CD4-positive, alpha-beta T cell treated with Interleukin-15 for 1 hour (primary cell): Measurements from ENCODE around the gene BRME1.
"Not testable (repeated sequence)": the region's sequence is repeated elsewhere in the genome, so short reads cannot be mapped to it uniquely, and the experiment has no call there.

Experiments
- DNase-seq: peaks from one replicate; pipeline ENCODE4 v3.0.0-alpha.2; 2020

BRME1 gene

GRCh38 chr19:13864667-13865570 is 41.0 kb downstream of the BRME1 start:
- DNase-seq, result no peak

- DNase-seq, result no peak
Observed at GRCh38 chr19:13864046-13864666, 41.8 kb downstream of the BRME1 start.

DNA sequence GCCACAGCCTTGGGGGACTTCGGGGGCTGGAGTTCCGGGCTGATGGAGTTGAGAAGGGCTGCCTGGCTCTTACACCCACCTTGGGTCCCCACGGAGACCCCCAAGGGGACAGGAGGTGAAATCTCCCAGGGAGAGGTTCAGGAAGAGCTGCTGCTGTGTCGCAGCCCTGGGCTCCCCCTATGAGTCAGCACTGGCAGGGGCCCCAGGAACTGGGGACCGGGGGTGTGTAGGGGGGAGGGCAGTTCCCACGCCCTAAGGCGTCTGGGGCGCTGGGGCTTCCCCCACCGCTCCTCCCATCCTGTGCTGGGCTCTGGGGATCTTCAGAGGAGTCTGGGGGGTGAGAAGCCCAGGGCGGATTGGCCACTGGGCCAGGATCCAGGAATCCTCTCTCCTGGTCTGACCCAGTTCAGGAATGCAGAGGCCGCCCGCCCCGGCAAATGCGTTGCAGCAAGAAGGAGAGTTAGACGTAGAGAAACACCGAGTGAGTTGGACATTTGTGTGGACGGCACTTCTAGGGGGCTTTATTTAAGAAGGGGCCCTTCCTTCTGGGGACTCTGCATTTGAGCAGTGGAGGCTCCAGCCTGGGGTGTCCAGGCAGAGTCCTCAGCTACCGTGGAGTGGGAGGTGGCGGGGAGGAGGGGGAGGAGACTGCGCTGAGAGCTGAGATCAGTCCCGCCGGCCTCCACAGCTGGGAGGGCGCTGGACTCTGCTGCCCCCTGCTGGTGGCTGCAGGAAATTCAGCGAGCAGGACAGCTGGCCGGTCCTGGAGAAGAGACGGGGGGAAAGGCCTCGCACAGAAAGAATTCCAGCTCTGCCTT is 44.0 kb downstream of the BRME1 start:
- DNase-seq, result peak; percentile 94

GRCh38 chr19:13861392-13861713 is 44.6 kb downstream of the BRME1 start:
- DNase-seq, result no peak

GRCh38 chr19:13860679-13861391 is 45.1 kb downstream of the BRME1 start:
- DNase-seq, result no peak

DNA sequence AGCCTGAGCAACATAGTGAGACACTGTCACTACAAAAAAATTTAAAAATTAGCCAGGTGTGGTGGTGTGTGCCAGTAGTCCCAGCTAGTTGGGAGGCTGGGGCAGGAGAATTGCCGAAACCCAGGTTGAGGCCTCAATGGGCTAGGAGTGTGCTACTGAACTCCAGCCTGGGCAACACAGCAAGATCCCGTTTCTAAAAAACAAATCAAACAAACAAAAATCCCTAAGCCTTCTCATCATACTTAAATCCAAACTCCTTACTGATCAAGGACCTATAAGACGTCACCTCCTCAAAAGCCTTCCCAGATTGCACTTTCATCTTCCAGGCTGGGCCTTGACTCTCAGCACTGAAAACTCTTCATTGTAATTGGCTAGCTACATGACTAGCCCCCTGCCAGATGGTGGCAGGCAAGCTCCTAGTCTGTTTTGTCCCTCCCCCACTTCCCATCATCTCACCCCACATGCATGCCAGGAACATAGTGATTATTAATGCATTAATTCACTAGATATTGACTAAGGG is 46.5 kb downstream of the BRME1 start:
- no peak for DNase-seq

DNA sequence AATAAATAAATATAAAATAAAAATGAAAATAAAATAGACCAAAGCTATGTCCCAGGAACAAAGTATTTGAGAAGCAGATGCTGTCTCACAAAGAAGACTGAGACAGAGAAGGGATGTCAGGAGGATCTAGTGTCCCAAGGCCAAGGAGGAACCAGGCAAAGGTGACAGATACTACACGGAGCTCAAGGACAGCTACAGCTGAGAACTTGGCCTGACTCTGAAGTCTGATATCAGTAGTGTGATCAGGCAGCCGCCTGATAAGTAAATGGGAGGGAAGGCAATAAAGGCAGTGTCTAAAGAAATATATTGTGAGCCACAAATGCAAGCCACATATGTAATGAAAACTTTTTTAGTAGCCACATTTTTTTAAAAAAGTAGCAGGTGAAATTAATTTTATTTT is 49.4 kb downstream of the BRME1 start:
- no peak for DNase-seq

- DNase-seq, result not testable (repeated sequence)
Observed at GRCh38 chr19:13852171-13852707, 53.7 kb downstream of the BRME1 start.

- not testable (repeated sequence) for DNase-seq
Observed at GRCh38 chr19:13851734-13852114, 54.2 kb downstream of the BRME1 start.

- peak; percentile 85 for DNase-seq
Observed at GRCh38 chr19:13850910-13851733, 54.8 kb downstream of the BRME1 start.

- DNase-seq, result peak; percentile 86
Observed at GRCh38 chr19:13849991-13850909, 55.7 kb downstream of the BRME1 start.

- no peak for DNase-seq
Observed at GRCh38 chr19:13848798-13849676, 56.9 kb downstream of the BRME1 start.

DNA sequence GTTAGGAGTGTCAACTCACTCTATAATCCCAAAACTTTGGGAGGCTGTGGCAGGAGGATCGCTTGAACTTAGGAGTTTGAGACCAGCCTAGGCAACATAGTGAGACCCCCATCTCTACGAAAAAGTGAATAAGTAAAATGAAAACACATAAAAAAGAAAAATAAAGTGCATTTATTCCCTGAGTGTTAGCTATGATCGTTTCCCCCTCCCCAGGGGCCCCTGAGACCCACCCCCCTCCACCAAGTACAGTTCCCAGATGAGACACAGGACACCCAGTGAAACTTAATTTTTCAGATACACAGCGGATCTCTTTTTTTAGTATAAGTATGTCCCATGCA is 57.6 kb downstream of the BRME1 start:
- no peak for DNase-seq

DNA sequence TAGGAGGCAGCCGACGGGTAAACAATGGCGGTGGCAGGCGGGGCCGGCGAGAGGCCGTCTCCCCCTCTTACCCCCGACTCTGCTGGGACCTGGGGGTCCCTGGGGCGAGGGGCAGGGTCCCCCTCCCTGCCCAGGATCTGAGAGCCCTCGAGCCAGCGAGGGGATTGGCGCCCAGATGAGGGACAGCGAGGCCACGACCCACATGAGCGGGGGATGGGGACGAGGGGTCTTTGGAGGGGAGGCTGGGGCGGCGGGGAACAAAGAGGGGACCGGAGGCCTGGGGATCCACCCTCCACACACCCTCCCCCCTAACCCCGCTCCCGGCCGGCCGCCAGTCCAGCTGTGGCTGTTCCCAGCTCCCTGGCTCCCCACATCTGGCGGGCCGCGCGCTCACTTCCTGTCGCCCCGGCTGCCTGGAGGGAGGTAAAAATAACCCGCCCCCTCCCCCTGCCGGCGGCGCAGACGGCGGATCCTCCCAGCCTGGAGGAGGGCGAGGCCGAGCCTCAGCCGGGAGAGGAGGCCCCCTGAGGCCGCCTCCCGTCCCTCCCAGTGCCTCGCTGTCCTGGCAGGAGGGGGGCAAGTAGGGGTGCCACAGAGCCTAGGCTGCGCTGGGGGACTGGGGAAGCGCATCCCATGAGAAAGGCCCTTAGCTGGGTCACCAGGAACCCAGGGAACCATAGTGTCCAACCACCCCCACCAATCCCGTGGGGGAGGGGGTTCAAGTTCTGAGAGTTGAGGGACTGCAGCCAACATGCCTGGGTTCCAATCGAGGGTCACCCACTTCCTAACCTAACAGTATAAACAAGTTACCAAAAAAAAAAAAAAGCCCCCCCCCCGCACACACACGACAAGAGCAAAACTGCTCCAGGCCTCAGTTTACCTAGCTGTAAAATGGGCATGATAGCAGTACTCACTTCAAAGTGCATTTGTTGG is 58.2 kb downstream of the BRME1 start:
- DNase-seq, result peak; percentile 91

- DNase-seq, result peak; percentile 100
Observed at GRCh38 chr19:13846557-13847406, 59.1 kb downstream of the BRME1 start.

- DNase-seq, result peak; percentile 51
Observed at GRCh38 chr19:13844130-13844631, 61.7 kb downstream of the BRME1 start.
